MM.1S (cell line): ENCODE measurements around the gene TTLL11.

Experiments
- DNase-seq: peaks from one replicate; pipeline ENCODE4 v3.0.0-alpha.2; 2015
- H2AFZ ChIP-seq: fragments of 300-600 bp; sonication (generic); 2 replicates; pipeline ENCODE4 v1.6.0; 2016; ENCODE audit warnings: antibody characterized with exemption, low read length
- H3F3A ChIP-seq: fragments of 300-600 bp; sonication (generic); 2 replicates; pipeline ENCODE4 v1.6.1; 2016; ENCODE audit warnings: mild to moderate bottlenecking, antibody characterized with exemption, low read length, moderate library complexity, mixed read lengths; ENCODE audit not compliant: insufficient read depth
- H3K27ac ChIP-seq: fragments of 300-600 bp; sonication (generic); 2 replicates; pipeline ENCODE4 v1.5.1; 2016; ENCODE audit warnings: mild to moderate bottlenecking, low read length
- H3K27me3 ChIP-seq: fragments of 300-600 bp; sonication (generic); replicated peaks from 2 replicates; pipeline ENCODE4 v1.6.0; 2016; ENCODE audit warnings: low read length; ENCODE audit not compliant: insufficient read depth
- H3K36me3 ChIP-seq: fragments of 300-600 bp; sonication (generic); replicated peaks from 2 replicates; pipeline ENCODE4 v1.6.1; 2016; ENCODE audit warnings: mild to moderate bottlenecking, low read length, mixed read lengths; ENCODE audit not compliant: insufficient read depth
- H3K4me1 ChIP-seq: fragments of 300-600 bp; sonication (generic); 2 replicates; pipeline ENCODE4 v1.6.1; 2016; ENCODE audit warnings: low read length, mixed read lengths
- H3K4me2 ChIP-seq: fragments of 300-600 bp; sonication (generic); 2 replicates; pipeline ENCODE4 v1.6.0; 2016; ENCODE audit warnings: low read depth, low read length
- H3K4me3 ChIP-seq: fragments of 300-600 bp; sonication (generic); 2 replicates; pipeline ENCODE4 v1.5.1; 2016; ENCODE audit warnings: low read length, mixed read lengths
- H3K79me2 ChIP-seq: fragments of 300-600 bp; sonication (generic); 2 replicates; pipeline ENCODE4 v1.6.1; 2016; ENCODE audit warnings: mixed run types, low read length, mixed read lengths
- H3K9ac ChIP-seq: fragments of 300-600 bp; sonication (generic); 2 replicates; pipeline ENCODE4 v1.6.1; 2016; ENCODE audit warnings: low read length, mixed read lengths
- H3K9me2 ChIP-seq: fragments of 300-600 bp; sonication (generic); replicated peaks from 2 replicates; pipeline ENCODE4 v1.6.1; 2016; ENCODE audit warnings: mild to moderate bottlenecking, low read length, mixed read lengths; ENCODE audit not compliant: insufficient read depth
- H3K9me3 ChIP-seq: fragments of 300-600 bp; sonication (generic); replicated peaks from 2 replicates; pipeline ENCODE4 v1.6.1; 2016; ENCODE audit warnings: mild to moderate bottlenecking, low read length, mixed read lengths; ENCODE audit not compliant: insufficient read depth
- H4K20me1 ChIP-seq: fragments of 300-600 bp; sonication (generic); 2 replicates; pipeline ENCODE4 v1.6.1; 2016; ENCODE audit warnings: mild to moderate bottlenecking, low read length, moderate library complexity, mixed read lengths; ENCODE audit not compliant: insufficient read depth
- EZH2 ChIP-seq: fragments of 300-600 bp; sonication (generic); optimal IDR thresholded peaks from 2 replicates; pipeline ENCODE3; 2017; ENCODE audit warnings: low read depth, mild to moderate bottlenecking, antibody characterized with exemption, low read length, mixed read lengths
- EZH2phosphoT487 ChIP-seq: fragments of 300-600 bp; sonication (generic); IDR thresholded peaks from 2 replicates; pipeline ENCODE4 v1.6.1; 2018; ENCODE audit warnings: antibody characterized with exemption, low read length
- TF ChIP-seq, protein P1 (sequence below): fragments of 300-600 bp; sonication (generic); IDR thresholded peaks from 2 replicates; pipeline ENCODE4 v1.5.1; 2016; ENCODE audit warnings: antibody characterized with exemption, low read length, mixed read lengths

Gene TTLL11

DNA sequence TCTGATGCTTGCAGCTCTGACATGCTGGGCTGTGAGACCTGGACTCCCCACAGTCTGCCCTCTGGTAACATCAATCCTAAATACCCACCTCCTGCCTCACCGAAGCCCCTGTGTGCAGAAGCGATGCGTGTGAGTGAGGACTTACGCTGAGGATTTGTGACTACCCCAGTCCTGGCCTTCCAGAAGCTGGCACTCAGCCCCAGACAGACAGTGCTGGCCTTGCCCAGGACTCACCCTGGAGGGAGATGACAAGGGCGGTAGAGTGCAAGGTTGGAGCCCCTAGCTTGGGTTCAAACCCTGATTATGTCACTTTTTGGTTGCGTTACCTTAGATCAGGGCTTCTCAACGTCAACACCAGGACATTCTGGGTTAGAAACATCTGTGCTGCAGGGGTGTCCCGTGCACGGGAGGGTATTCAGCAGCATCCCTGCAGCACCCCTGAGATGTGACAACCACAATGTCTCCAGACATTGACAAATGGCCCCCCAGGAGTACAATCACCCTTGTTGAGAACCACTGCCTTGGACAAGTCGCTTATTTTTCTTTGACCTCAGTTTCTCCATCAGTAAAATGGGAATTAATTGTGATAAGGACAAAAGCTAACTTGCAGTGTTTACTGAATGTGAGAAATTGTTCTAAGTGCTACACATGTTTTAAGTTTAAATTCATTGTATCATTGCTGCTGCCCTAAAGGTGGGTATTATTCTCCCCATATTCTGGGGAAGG lies 23.5 kb upstream of the TTLL11 start:
- H4K20me1 ChIP-seq: no peaks in the 10 kb centered on the region
- H3K36me3 ChIP-seq: no peaks in the 10 kb centered on the region
- H3K4me2 ChIP-seq: no peak overlapping the region
- no peaks in the 10 kb centered on the region for H3K9me3 ChIP-seq
- H3K4me3 ChIP-seq: no peak overlapping the region
- no peak overlapping the region for H3K27ac ChIP-seq
- no peak overlapping the region for H3K9ac ChIP-seq
- H3K9me2 ChIP-seq: no peaks in the 10 kb centered on the region
- no peak overlapping the region for H2AFZ ChIP-seq
- H3K79me2 ChIP-seq: no peaks in the 10 kb centered on the region
- no peak for DNase-seq
- no peaks in the 10 kb centered on the region for H3K4me1 ChIP-seq
- no peaks in the 10 kb centered on the region for H3F3A ChIP-seq
- H3K27me3 ChIP-seq: peaks cover 4% of the 10 kb centered on the region; the same call in 1 of the 2 replicates
- no peak for TF ChIP-seq EZH2phosphoT487
- TF ChIP-seq, protein P1, sequence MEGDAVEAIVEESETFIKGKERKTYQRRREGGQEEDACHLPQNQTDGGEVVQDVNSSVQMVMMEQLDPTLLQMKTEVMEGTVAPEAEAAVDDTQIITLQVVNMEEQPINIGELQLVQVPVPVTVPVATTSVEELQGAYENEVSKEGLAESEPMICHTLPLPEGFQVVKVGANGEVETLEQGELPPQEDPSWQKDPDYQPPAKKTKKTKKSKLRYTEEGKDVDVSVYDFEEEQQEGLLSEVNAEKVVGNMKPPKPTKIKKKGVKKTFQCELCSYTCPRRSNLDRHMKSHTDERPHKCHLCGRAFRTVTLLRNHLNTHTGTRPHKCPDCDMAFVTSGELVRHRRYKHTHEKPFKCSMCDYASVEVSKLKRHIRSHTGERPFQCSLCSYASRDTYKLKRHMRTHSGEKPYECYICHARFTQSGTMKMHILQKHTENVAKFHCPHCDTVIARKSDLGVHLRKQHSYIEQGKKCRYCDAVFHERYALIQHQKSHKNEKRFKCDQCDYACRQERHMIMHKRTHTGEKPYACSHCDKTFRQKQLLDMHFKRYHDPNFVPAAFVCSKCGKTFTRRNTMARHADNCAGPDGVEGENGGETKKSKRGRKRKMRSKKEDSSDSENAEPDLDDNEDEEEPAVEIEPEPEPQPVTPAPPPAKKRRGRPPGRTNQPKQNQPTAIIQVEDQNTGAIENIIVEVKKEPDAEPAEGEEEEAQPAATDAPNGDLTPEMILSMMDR: no peak
- TF ChIP-seq EZH2: no peak

DNA sequence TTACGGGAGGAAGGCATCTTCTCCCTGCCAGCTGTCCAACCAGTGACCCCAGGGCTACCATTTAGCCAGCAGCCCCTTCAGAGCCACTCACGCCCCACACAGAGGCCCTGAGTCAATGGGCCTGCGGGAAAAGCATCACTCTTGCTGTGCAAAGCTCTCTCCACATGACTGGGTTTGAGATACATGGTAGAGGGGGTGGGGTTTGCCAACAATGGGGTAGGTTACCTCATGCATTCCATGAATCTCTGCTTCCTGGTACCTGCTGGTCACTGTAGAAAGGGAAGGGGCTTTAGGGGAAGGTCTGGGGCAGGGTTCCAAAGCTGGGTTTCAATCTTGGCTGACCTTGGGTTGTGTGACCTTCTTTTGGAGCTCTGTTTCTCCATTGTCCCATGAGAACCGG lies 22.9 kb upstream of the TTLL11 start:
- H3K9me3 ChIP-seq: no peaks in the 10 kb centered on the region
- H3K4me3 ChIP-seq: no peak overlapping the region
- no peak overlapping the region for H3K9ac ChIP-seq

DNA sequence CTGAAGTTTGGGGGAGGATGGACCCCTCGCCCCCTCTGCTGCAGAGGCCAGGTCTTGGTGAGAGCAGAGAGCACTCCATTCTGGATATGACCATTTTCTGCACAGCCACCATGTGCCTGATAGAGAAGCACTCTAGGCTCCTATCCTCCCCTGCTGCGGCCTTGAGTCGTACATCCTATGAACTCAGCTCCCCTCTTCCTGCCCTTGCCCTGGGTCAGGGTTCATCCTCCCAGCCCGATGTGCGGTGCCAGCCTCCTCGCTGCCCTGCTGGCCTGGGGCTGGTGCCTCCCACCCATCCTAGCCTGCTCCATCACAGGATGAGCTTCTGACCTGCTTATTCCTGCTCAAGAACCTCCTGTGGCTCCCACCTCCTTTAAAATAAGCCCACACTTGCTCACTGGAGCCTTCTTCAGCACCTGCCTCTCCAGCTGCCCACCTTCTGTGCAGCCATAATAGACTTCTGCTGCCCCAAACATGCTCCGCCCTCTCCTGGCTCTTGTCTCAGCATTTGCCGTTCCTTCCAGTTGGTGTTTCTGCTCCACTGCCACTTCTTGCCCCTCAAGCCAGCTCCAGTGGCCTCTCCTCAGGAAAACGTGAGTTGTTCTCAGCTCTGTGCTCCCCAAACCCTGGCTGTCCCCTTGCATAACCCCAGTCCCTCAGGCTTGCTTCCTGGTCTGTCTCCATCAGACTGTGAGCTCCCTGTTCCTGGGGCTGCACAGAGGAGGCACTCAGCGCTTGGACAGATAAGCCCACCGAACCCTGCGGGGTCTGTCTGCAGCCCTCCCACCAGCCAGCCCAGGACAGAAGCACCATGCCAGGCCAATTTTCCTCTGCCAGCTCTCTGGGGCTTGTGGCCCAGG lies 22.3 kb upstream of the TTLL11 start:
- H3K36me3 ChIP-seq: no peaks in the 10 kb centered on the region
- H3K4me3 ChIP-seq: no peak overlapping the region
- no peak overlapping the region for H3K9ac ChIP-seq
- DNase-seq: no peak
- no peaks in the 10 kb centered on the region for H3K9me3 ChIP-seq
- H3K79me2 ChIP-seq: no peaks in the 10 kb centered on the region
- no peaks in the 10 kb centered on the region for H4K20me1 ChIP-seq
- no peak overlapping the region for H3K4me2 ChIP-seq
- H3K4me1 ChIP-seq: no peaks in the 10 kb centered on the region
- no peaks in the 10 kb centered on the region for H3K9me2 ChIP-seq
- peaks cover 4% of the 10 kb centered on the region; the same call in 1 of the 2 replicates for H3K27me3 ChIP-seq
- TF ChIP-seq, protein P1: no peak
- TF ChIP-seq EZH2 (no peak), EZH2phosphoT487 (no peak)
- H3K27ac ChIP-seq: no peak overlapping the region
- no peak overlapping the region for H2AFZ ChIP-seq
- no peaks in the 10 kb centered on the region for H3F3A ChIP-seq

More for the DNA sequence above, 22.9 kb upstream of the TTLL11 start:
- no peak for DNase-seq
- Histone ChIP-seq H3K79me2 (no peaks in the 10 kb centered on the region), H3K4me1 (no peaks in the 10 kb centered on the region), H3K4me2 (no peak overlapping the region), H3K27ac (no peak overlapping the region), H3F3A (no peaks in the 10 kb centered on the region), H2AFZ (no peak overlapping the region), H3K9me2 (no peaks in the 10 kb centered on the region), H3K36me3 (no peaks in the 10 kb centered on the region), H4K20me1 (no peaks in the 10 kb centered on the region), H3K27me3 (peaks cover 4% of the 10 kb centered on the region; the same call in 1 of the 2 replicates)
- TF ChIP-seq EZH2phosphoT487 (no peak), EZH2 (no peak)
- TF ChIP-seq, protein P1: no peak
